Mesothelial cell of epicardium (in vitro differentiated cells): Measurements from ENCODE around the gene RCN1. TPM values are rescaled to one million over a fixed set of nuclear protein-coding genes. Genes with fewer than 3 reads are reported as not detected.

Experiments used
- DNase-seq, 2 experiments: peaks; one replicate each; pipeline ENCODE4 v3.0.0; 2021; ENCODE audit warnings: low spot score in 2 of 2; ENCODE audit not compliant: unreplicated experiment in 2 of 2
- H3K27ac Mint-ChIP-seq: 2 replicates; pipeline ENCODE4 v1.8.0; 2021; ENCODE audit warnings: mixed read lengths
- H3K27me3 Mint-ChIP-seq: 2 replicates; pipeline ENCODE4 v1.8.0; 2021; ENCODE audit warnings: low read depth, mixed read lengths
- H3K36me3 Mint-ChIP-seq: 2 replicates; pipeline ENCODE4 v1.8.0; 2021; ENCODE audit warnings: mixed read lengths
- H3K4me1 Mint-ChIP-seq: 2 replicates; pipeline ENCODE4 v1.8.0; 2021; ENCODE audit warnings: mixed read lengths
- H3K4me3 Mint-ChIP-seq: 2 replicates; pipeline ENCODE4 v1.8.0; 2021; ENCODE audit warnings: mild to moderate bottlenecking, moderate library complexity, mixed read lengths
- H3K9me3 Mint-ChIP-seq: 2 replicates; pipeline ENCODE4 v1.8.0; 2021; ENCODE audit warnings: mixed read lengths
- CTCF ChIP-seq: fragments of 200-600 bp; sonication (generic); IDR thresholded peaks from one replicate; pipeline ENCODE4 v1.5.0; 2021; ENCODE audit warnings: antibody characterized with exemption; ENCODE audit not compliant: unreplicated experiment
- total RNA-seq: library from RNA; stranded (reverse); gene quantifications from 3 replicates; pipeline ENCODE4 v1.2.1, GENCODE V29; 2021

Gene RCN1
- total RNA-seq = 183 to 190 TPM (median 189 TPM) in 3 replicates

- Mint-ChIP-seq H3K27ac (peak within 1 kb of the TSS; percentile 94), H3K4me3 (peak within 1 kb of the TSS; percentile 83), H3K9me3 (no peaks in the 10 kb centered on the region), H3K36me3 (peaks cover 8% of the 10 kb centered on the region), H3K27me3 (no peaks in the 10 kb centered on the region), H3K4me1 (peaks cover 42% of the 10 kb centered on the region)
- peak; percentile 74 to 84 for DNase-seq
- TF ChIP-seq CTCF = no peak
Measured at GRCh38 chr11:32090545-32091370, at the start of gene RCN1. Gene RCN1, plus strand, starts transcription at chr11:32091074. Its CDS starts 123 bp downstream, at chr11:32091197.

GRCh38 chr11:32043737-32044136 is 47.1 kb upstream of the RCN1 start:
- Mint-ChIP-seq H3K4me3 (no peak overlapping the region), H3K27ac (no peak overlapping the region), H3K36me3 (no peaks in the 10 kb centered on the region), H3K4me1 (no peaks in the 10 kb centered on the region), H3K9me3 (no peaks in the 10 kb centered on the region), H3K27me3 (peaks cover 58% of the 10 kb centered on the region)
- no peak for DNase-seq
- no peak for TF ChIP-seq CTCF

- no peak overlapping the region for H3K4me3 Mint-ChIP-seq
- peaks cover 55% of the 10 kb centered on the region for H3K27me3 Mint-ChIP-seq
- no peaks in the 10 kb centered on the region for H3K4me1 Mint-ChIP-seq
- no peaks in the 10 kb centered on the region for H3K9me3 Mint-ChIP-seq
- DNase-seq = no peak
- no peaks in the 10 kb centered on the region for H3K36me3 Mint-ChIP-seq
- H3K27ac Mint-ChIP-seq = no peak overlapping the region
- no peak for TF ChIP-seq CTCF
Measured at GRCh38 chr11:32044158-32044863, 46.6 kb upstream of the RCN1 start.

GRCh38 chr11:32045456-32045855 is 45.4 kb upstream of the RCN1 start:
- no peak overlapping the region for H3K4me3 Mint-ChIP-seq
- no peak for TF ChIP-seq CTCF
- peaks cover 53% of the 10 kb centered on the region for H3K27me3 Mint-ChIP-seq
- no peaks in the 10 kb centered on the region for H3K36me3 Mint-ChIP-seq
- H3K27ac Mint-ChIP-seq = no peak overlapping the region
- H3K4me1 Mint-ChIP-seq = no peaks in the 10 kb centered on the region
- no peaks in the 10 kb centered on the region for H3K9me3 Mint-ChIP-seq
- no peak for DNase-seq

GRCh38 chr11:32050264-32050663 is 40.6 kb upstream of the RCN1 start:
- H3K9me3 Mint-ChIP-seq = no peaks in the 10 kb centered on the region
- no peak for TF ChIP-seq CTCF
- peaks cover 5% of the 10 kb centered on the region for H3K4me1 Mint-ChIP-seq
- H3K36me3 Mint-ChIP-seq = no peaks in the 10 kb centered on the region
- H3K4me3 Mint-ChIP-seq = no peak overlapping the region
- DNase-seq = no peak
- no peak overlapping the region for H3K27ac Mint-ChIP-seq
- H3K27me3 Mint-ChIP-seq = peaks cover 57% of the 10 kb centered on the region
